ENCODE results near the gene HERC4. TPM values are rescaled to one million over a fixed set of nuclear protein-coding genes. Genes with fewer than 3 reads are reported as not detected.
"Not testable (repeated sequence)": the region's sequence is repeated elsewhere in the genome, so short reads cannot be mapped to it uniquely, and the experiment has no call there.

HERC4 gene
- total and polyA plus RNA-seq, 10 donors = 18.2 to 124 (median 89.0) TPM

- no peak overlapping the region for H3K4me3 ChIP-seq
- no peaks in the 10 kb centered on the region for H3K27me3 ChIP-seq (replicated peaks in 1 of 7)
- intact Hi-C loops (cut with DNase I; ENCODE audit: low total_unique reads) = no loop called here
- TF ChIP-seq CTCF (IDR thresholded peaks at IDR 0.05 in 8 of 11, conservative IDR thresholded peaks at IDR 0.05 in 3 of 11) (no peak), POLR2AphosphoS5 (IDR thresholded peaks at IDR 0.05) (no peak), POLR2A (IDR thresholded peaks at IDR 0.05) (no peak)
- no peak for DNase-seq
- no peak overlapping the region for H3K27ac ChIP-seq
- no peaks in the 10 kb centered on the region for H3K9me3 ChIP-seq
- H3K4me1 ChIP-seq = no peaks in the 10 kb centered on the region
- H3K36me3 ChIP-seq = peaks cover 0 to 100% (median 50%) of the 10 kb centered on the region in 6 donors
These were observed 85.0 kb downstream of the HERC4 start for GRCh38 chr10:67990093-67990492.

- no peak for DNase-seq
- no peaks in the 10 kb centered on the region for H3K4me1 ChIP-seq
- peaks cover 0 to 100% (median 59%) of the 10 kb centered on the region in 6 donors for H3K36me3 ChIP-seq
- WGBS, 5 donors = 41 to 78% (median 58%) methylated on average over 1 of the region's 1 CpG
- intact Hi-C loops (cut with DNase I; ENCODE audit: low total_unique reads) = no loop called here
- H3K9me3 ChIP-seq = no peaks in the 10 kb centered on the region
- no peak for TF ChIP-seq POLR2A (IDR thresholded peaks at IDR 0.05)
- no peak for TF ChIP-seq POLR2AphosphoS5 (IDR thresholded peaks at IDR 0.05)
- no peak for TF ChIP-seq CTCF (IDR thresholded peaks at IDR 0.05 in 8 of 11, conservative IDR thresholded peaks at IDR 0.05 in 3 of 11)
- H3K27me3 ChIP-seq (replicated peaks in 1 of 7) = no peaks in the 10 kb centered on the region
- no peak overlapping the region for H3K4me3 ChIP-seq
- no peak overlapping the region for H3K27ac ChIP-seq
These were observed 86.5 kb downstream of the HERC4 start for GRCh38 chr10:67988606-67989005.

GRCh38 chr10:67982603-67983002 lies 92.5 kb downstream of the HERC4 start:
- H3K4me1 ChIP-seq; H3K27me3 ChIP-seq (replicated peaks in 1 of 7); DNase-seq; intact Hi-C loops (cut with DNase I; ENCODE audit: low total_unique reads); H3K27ac ChIP-seq; H3K4me3 ChIP-seq; H3K9me3 ChIP-seq: not testable (repeated sequence)
- peaks cover 0 to 100% (median 72%) of the 10 kb centered on the region in 6 donors for H3K36me3 ChIP-seq
- 91 to 98% (median 96%) methylated on average over 8 of the region's 8 CpGs for WGBS, 5 donors

- intact Hi-C loops (cut with DNase I; ENCODE audit: low total_unique reads) = no loop called here
- WGBS, 5 donors = 97 to 100% (median 98%) methylated on average over 5 of the region's 5 CpGs
- peaks cover 0 to 99% (median 64%) of the 10 kb centered on the region in 6 donors for H3K36me3 ChIP-seq
These were observed 96.3 kb downstream of the HERC4 start for GRCh38 chr10:67978749-67979148.

More at GRCh38 chr10:67978749-67979148, 96.3 kb downstream of the HERC4 start:
- no peaks in the 10 kb centered on the region for H3K9me3 ChIP-seq
- H3K27me3 ChIP-seq (replicated peaks in 1 of 7) = no peaks in the 10 kb centered on the region
- no peaks in the 10 kb centered on the region for H3K4me1 ChIP-seq
- no peak for DNase-seq
- H3K27ac ChIP-seq = no peak overlapping the region
- TF ChIP-seq POLR2A (IDR thresholded peaks at IDR 0.05) (no peak), CTCF (IDR thresholded peaks at IDR 0.05 in 8 of 11, conservative IDR thresholded peaks at IDR 0.05 in 3 of 11) (no peak), POLR2AphosphoS5 (IDR thresholded peaks at IDR 0.05) (no peak)
- H3K4me3 ChIP-seq = no peak overlapping the region

Data from spleen (tissue), 11 donors.